SK-N-SH (cell line): ENCODE results near the gene NDUFB3. TPM values are rescaled to one million over a fixed set of nuclear protein-coding genes. Genes with fewer than 3 reads are reported as not detected.
A peak's percentile ranks its signal among the peaks of the same experiment; 100 is the strongest.

Experiments used
- CTCF ChIA-PET: fragments of 300-600, 350-600 bp; formaldehyde crosslinking; extraction: SDS; loops from one replicate; lab custom pipeline; 2021; lab: Yijun Ruan, JAX
- POLR2A ChIA-PET: fragments of 350-600 bp; sonication (Branson Sonifier 250); formaldehyde crosslinking; extraction: SDS; loops from one replicate; lab custom pipeline; 2020; ENCODE audit warnings: antibody characterized with exemption, inconsistent platforms; lab: Yijun Ruan, JAX
- DNase-seq: peaks from one replicate; pipeline ENCODE4 v3.0.0; 2012
- H2AFZ ChIP-seq: fragments of 200-600 bp; sonication (generic); 2 replicates; pipeline ENCODE4 v1.8.1; 2016; ENCODE audit warnings: antibody characterized with exemption, mild to moderate bottlenecking, low read depth
- H3F3A ChIP-seq: fragments of 200-600 bp; sonication (generic); replicated peaks from 2 replicates; pipeline ENCODE3; 2016; ENCODE audit warnings: antibody characterized with exemption, mild to moderate bottlenecking; ENCODE audit not compliant: insufficient read depth
- H3K27ac ChIP-seq, 2 experiments: fragments of 200-500 bp in 1 of 2; fragments of 200-600 bp in 1 of 2; sonication (Bioruptor generic) in 1 of 2; sonication (generic), shearing (Covaris generic) in 1 of 2; 2 replicates each; pipeline versions ENCODE4 v1.5.1 to v1.6.1; 2014 to 2016; ENCODE audit warnings: low read depth in 2 of 2, inconsistent platforms in 1 of 2, low read length in 1 of 2, mild to moderate bottlenecking in 1 of 2, mixed read lengths in 1 of 2
- H3K27me3 ChIP-seq: fragments of 200-600 bp; sonication (generic), shearing (Covaris generic); 2 replicates; pipeline ENCODE4 v1.6.1; 2016; ENCODE audit warnings: mixed run types; ENCODE audit not compliant: insufficient read depth
- H3K36me3 ChIP-seq, 2 experiments: fragments of 200-500 bp in 1 of 2; fragments of 200-600 bp in 1 of 2; sonication (Bioruptor generic) in 1 of 2; sonication (generic) in 1 of 2; replicated peaks in 1 of 2; 2 replicates each; pipeline versions ENCODE3 to v1.5.1; 2014 to 2016; ENCODE audit warnings: low read length in 1 of 2, mild to moderate bottlenecking in 1 of 2; ENCODE audit not compliant: insufficient read depth in 2 of 2, control insufficient read depth in 1 of 2
- H3K4me1 ChIP-seq, 2 experiments: fragments of 200-500 bp in 1 of 2; fragments of 200-600 bp in 1 of 2; sonication (Bioruptor generic) in 1 of 2; sonication (generic), shearing (Covaris generic) in 1 of 2; 2 replicates each; pipeline versions ENCODE4 v1.5.1 to v1.6.1; 2014 to 2016; ENCODE audit warnings: low read depth in 1 of 2, low read length in 1 of 2, mixed run types in 1 of 2; ENCODE audit not compliant: insufficient read depth in 2 of 2, control insufficient read depth in 1 of 2
- H3K4me2 ChIP-seq: fragments of 200-600 bp; sonication (generic), shearing (Covaris generic); 2 replicates; pipeline ENCODE4 v1.6.1; 2017; ENCODE audit warnings: mixed run types
- H3K4me3 ChIP-seq, 2 experiments: fragments of 200-500 bp in 1 of 2; fragments of 200-600 bp in 1 of 2; sonication (Bioruptor generic) in 1 of 2; sonication (generic), shearing (Covaris generic) in 1 of 2; 2 replicates each; pipeline versions ENCODE4 v1.5.1 to v1.8.1; 2014 to 2016; ENCODE audit warnings: low read depth in 2 of 2, inconsistent platforms in 1 of 2, low read length in 1 of 2, mild to moderate bottlenecking in 1 of 2, mixed read lengths in 1 of 2, moderate library complexity in 1 of 2
- H3K79me2 ChIP-seq: fragments of 200-600 bp; sonication (generic); 2 replicates; pipeline ENCODE4 v1.8.1; 2017; ENCODE audit warnings: mild to moderate bottlenecking; ENCODE audit not compliant: insufficient read depth
- H3K9ac ChIP-seq: fragments of 200-600 bp; sonication (generic); 2 replicates; pipeline ENCODE4 v1.6.1; 2017; ENCODE audit warnings: mixed run types
- H3K9me2 ChIP-seq: fragments of 200-600 bp; sonication (generic); 2 replicates; pipeline ENCODE4 v1.6.1; 2017; ENCODE audit warnings: mixed run types
- H3K9me3 ChIP-seq: fragments of 200-600 bp; sonication (generic); 2 replicates; pipeline ENCODE4 v1.6.1; 2017; ENCODE audit warnings: mixed run types, mild to moderate bottlenecking, moderate library complexity
- H4K20me1 ChIP-seq: fragments of 200-600 bp; sonication (generic); 2 replicates; pipeline ENCODE4 v1.6.1; 2017; ENCODE audit warnings: mild to moderate bottlenecking, mixed run types; ENCODE audit not compliant: insufficient read depth
- ELF1 ChIP-seq: IDR thresholded peaks from 2 replicates; pipeline ENCODE4 v1.4.0; 2012
- GABPA ChIP-seq: IDR thresholded peaks from 2 replicates; pipeline ENCODE4 v1.4.0; 2012; ENCODE audit warnings: low read depth, mild to moderate bottlenecking
- MAX ChIP-seq: IDR thresholded peaks from 2 replicates; pipeline ENCODE4 v1.4.0; 2012; ENCODE audit warnings: low read depth
- NFIC ChIP-seq: IDR thresholded peaks from 2 replicates; pipeline ENCODE4 v1.4.0; 2012; ENCODE audit warnings: borderline replicate concordance
- POLR2AphosphoS5 ChIP-seq: IDR thresholded peaks from 2 replicates; pipeline ENCODE4 v1.6.1; 2012; ENCODE audit warnings: low read depth, low read length
- REST ChIP-seq: IDR thresholded peaks from 2 replicates; pipeline ENCODE4 v1.6.1; 2012; ENCODE audit warnings: mild to moderate bottlenecking, low read depth, low read length, moderate library complexity
- RFX5 ChIP-seq: IDR thresholded peaks from 2 replicates; pipeline ENCODE4 v1.6.1; 2012; ENCODE audit warnings: mild to moderate bottlenecking, improper control_type of control experiment, low read length
- SIN3A ChIP-seq: IDR thresholded peaks from 2 replicates; pipeline ENCODE4 v1.6.1; 2012; ENCODE audit warnings: low read depth, mild to moderate bottlenecking, low read length, moderate library complexity, borderline replicate concordance
- TAF1 ChIP-seq: IDR thresholded peaks from 2 replicates; pipeline ENCODE4 v1.6.1; 2012; ENCODE audit warnings: low read depth, mild to moderate bottlenecking, low read length, moderate library complexity, borderline replicate concordance
- TEAD4 ChIP-seq: IDR thresholded peaks from 2 replicates; pipeline ENCODE4 v1.4.0; 2012; ENCODE audit warnings: mild to moderate bottlenecking, borderline replicate concordance; ENCODE audit not compliant: insufficient read depth
- YY1 ChIP-seq: IDR thresholded peaks from 2 replicates; pipeline ENCODE4 v1.4.0; 2012; ENCODE audit warnings: low read depth, mild to moderate bottlenecking
- WGBS: methylation state at CpG from one replicate; pipeline ENCODE4 v1.1.6; 2017; ENCODE audit warnings: low lambda C conversion rate; 5-methylcytosine and 5-hydroxymethylcytosine counted together
- polyA plus RNA-seq, 3 experiments: library from polyadenylated mRNA; depleted of rRNA; stranded (reverse); fragments of >200 nt; gene quantifications; 2 replicates each; pipeline ENCODE4 v1.2.3, GENCODE V29; 2012

NDUFB3 gene
- polyA plus RNA-seq, 1 of the 3 experiments (the other 2 are of a cell fraction), result 55.9 TPM

- ChIA-PET POLR2A (no interaction called here), CTCF (interaction anchor here (1.0 to 2.5 kb wide), 3 partner anchors 10 to 209 kb away, joined by 3 to 7 read pairs (median 7); no protein-coding TSS in a partner anchor)
- Histone ChIP-seq H3F3A (peaks cover 9% of the 10 kb centered on the region), H2AFZ (no peak overlapping the region), H4K20me1 (no peaks in the 10 kb centered on the region), H3K9me3 (no peaks in the 10 kb centered on the region), H3K27ac (peak overlapping the region in 1 of 2 experiments; percentile 92; a peak in 1 of 4 replicates), H3K4me1 (peaks cover 0 to 6% of the 10 kb centered on the region in 2 experiments; a peak in 3 of 4 replicates), H3K36me3 (no peaks in the 10 kb centered on the region), H3K79me2 (peaks cover 49% of the 10 kb centered on the region), H3K9ac (no peak overlapping the region), H3K4me3 (no peak overlapping the region), H3K4me2 (no peak overlapping the region), H3K9me2 (no peaks in the 10 kb centered on the region), H3K27me3 (no peaks in the 10 kb centered on the region)
- no peak for DNase-seq
- no peak for TF ChIP-seq SIN3A
These were observed 43.0 kb downstream of the NDUFB3 start for GRCh38 chr2:201114846-201115245.

- H3K4me3 ChIP-seq, result peak within 1 kb of the TSS; percentile 70 to 86
- H3K27me3 ChIP-seq, result no peaks in the 10 kb centered on the region
- H4K20me1 ChIP-seq, result no peaks in the 10 kb centered on the region
- H3K79me2 ChIP-seq, result peaks cover 64% of the 10 kb centered on the region
- TF ChIP-seq ELF1 (peak; percentile 39; the same call in 1 of the 2 replicates), YY1 (peak; percentile 82), GABPA (peak; percentile 65), RFX5 (no peak), REST (no peak), TAF1 (peak; percentile 60), MAX (peak; percentile 14; the same call in 1 of the 2 replicates), POLR2AphosphoS5 (peak; percentile 60), NFIC (no peak), TEAD4 (no peak)
- H2AFZ ChIP-seq, result peak within 1 kb of the TSS; percentile 95
- H3K36me3 ChIP-seq, result no peaks in the 10 kb centered on the region
- ChIA-PET POLR2A (interaction anchor here (0.6 to 1.6 kb wide), 4 partner anchors 12 to 253 kb away, joined by 3 to 4 read pairs (median 3); no protein-coding TSS in a partner anchor), CTCF (interaction anchor here (0.7 to 2.7 kb wide), 8 partner anchors 10 to 211 kb away, joined by 3 to 16 read pairs (median 4); no protein-coding TSS in a partner anchor)
- DNase-seq, result peak; percentile 84
- H3K27ac ChIP-seq, result peak within 1 kb of the TSS; percentile 89 to 92
- no peaks in the 10 kb centered on the region for H3K9me2 ChIP-seq
- peak within 1 kb of the TSS; percentile 97 for H3K4me2 ChIP-seq
- 2% methylated on average over 23 of the region's 75 CpGs for WGBS
- H3K9me3 ChIP-seq, result no peaks in the 10 kb centered on the region
- peak within 1 kb of the TSS; percentile 97 for H3K9ac ChIP-seq
- peaks cover 9% of the 10 kb centered on the region for H3F3A ChIP-seq
- peaks cover 0 to 19% of the 10 kb centered on the region in 2 experiments; a peak in 3 of 4 replicates for H3K4me1 ChIP-seq
These were observed 44.5 kb downstream of the NDUFB3 start, which contains the start of gene CFLAR for GRCh38 chr2:201116115-201116958. Gene CFLAR (plus strand): TSS chr2:201116164. CDS start chr2:201129866, 13,702 bp downstream.
